Ureter (tissue), 1 donor: ENCODE data around the gene GMFB. TPM values are rescaled to one million over a fixed set of nuclear protein-coding genes. Genes with fewer than 3 reads are reported as not detected.
A peak's percentile ranks its signal among the peaks of the same experiment; 100 is the strongest.
"Not testable (repeated sequence)": the region's sequence is repeated elsewhere in the genome, so short reads cannot be mapped to it uniquely, and the experiment has no call there.

ENCODE experiments used
- DNase-seq: peaks from one replicate; pipeline ENCODE4 v3.0.0-alpha.2; 2020; ENCODE audit warnings: low spot score
- total RNA-seq: library from RNA; stranded (reverse); gene quantifications from one replicate; pipeline ENCODE4 v1.2.4, GENCODE V29; 2023
- donor health status: DM: yes; HTN: yes; CAD: no.

The GMFB gene
- total RNA-seq, 1 donor from 2014 or later: 35.9 TPM

DNA sequence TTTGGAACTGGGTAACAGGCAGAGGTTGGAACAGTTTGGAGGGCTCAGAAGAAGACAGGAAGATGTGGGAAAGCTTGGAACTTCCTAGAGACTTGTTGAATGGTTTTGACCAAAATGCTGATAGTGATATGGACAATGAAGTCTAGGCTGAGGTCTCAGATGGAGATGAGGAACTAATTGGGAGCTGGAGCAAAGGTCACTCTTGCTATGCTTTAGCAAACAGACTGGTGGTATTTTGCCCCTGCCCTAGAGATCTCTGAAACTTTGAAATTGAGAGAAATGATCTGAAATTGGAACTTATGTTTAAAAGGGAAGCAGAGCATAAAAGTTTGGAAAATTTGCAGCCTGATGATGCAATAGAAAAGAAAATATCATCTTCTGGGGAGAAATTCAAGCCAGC is 30.2 kb downstream of the GMFB start:
- not testable (repeated sequence) for DNase-seq

DNA sequence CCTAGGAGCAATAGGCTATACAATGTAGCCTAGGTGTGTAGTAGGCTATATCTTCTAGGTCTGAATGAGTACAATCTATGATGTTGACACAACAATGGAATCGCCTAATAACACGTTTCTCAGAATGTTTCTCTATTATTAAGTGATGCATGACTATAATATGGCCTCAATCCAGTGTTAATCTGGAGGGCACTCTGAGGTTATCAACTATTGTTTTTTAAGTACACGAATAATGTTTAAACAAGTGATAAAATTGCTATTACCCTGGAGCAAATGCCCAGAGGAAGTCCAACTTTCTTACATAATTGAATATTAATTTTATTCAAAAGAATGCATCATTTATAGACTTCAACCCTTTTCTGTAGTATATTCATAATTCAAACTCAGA is 31.2 kb downstream of the GMFB start:
- DNase-seq: no peak

DNA sequence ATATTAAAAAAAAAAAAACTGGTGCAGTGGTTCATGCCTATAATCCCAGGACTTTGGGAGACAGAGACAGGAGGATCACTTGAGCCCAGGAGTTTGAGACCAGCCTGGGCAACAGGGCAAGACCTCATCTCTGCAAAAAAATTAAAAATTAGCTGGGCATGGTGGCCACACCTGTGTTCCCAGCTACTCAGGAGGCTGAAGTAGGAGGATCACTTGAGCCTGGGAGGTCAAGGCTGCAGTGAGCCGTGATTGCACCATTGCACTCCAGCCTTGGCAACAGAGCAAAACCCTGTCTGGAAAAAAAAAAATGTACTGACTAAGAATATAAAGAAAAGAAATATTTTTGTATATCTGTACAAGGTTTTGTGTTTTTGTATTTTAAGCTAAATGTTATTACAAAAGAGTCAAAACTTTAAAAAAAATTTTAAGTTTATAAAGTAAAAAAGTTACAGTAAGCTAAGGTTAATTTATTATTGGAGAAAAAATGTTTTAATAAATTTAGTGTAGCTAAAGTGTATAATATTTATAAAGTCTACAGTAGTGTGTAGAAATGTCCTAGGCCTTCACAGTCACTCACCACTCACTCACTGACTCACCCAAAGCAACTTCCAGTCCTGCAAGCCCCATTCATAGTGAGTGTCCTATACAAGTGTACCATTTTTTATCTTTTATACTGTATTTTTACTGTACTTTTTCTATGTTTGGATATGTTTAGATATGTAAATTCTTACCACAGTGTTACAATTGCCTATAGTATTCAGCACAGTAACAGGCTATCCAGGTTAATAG is 31.8 kb downstream of the GMFB start:
- DNase-seq: not testable (repeated sequence)

DNA sequence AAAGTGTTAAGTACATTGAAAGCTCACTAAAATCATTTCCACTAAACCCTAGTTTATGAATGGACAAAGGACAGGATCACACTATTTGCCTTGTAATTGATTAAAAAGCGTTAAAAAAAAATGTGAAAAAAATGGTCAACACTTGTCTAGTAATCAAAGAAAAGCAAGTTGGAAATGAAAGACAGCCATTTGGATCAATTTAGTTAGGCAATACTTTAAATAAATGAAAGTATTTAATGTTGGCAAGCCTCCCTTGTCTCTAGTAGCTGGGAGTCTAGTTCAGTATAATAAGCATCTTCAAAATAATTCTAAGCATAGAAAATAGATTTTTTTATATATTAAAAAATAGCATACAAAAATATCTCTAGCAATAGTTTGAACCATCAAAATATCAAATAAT is 33.4 kb downstream of the GMFB start:
- DNase-seq: no peak

DNA sequence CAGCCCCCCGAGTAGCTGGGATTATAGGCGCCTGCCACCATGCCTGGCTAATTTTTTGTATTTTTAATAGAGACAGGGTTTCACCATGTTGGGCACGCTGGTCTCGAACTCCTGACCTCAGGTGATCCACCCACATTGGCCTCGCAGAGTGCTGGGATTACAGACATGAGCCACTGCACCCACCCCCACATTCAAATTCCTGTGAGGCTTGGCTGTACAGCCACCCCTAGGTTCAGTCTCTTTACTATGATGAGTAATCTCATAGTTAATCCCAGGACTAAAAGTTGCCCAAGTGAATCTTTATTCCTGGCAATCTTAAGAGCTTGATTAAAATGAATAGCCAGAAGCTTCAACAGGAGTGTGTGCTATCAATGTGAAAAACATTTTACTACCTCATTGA is 34.8 kb downstream of the GMFB start:
- not testable (repeated sequence) for DNase-seq

DNA sequence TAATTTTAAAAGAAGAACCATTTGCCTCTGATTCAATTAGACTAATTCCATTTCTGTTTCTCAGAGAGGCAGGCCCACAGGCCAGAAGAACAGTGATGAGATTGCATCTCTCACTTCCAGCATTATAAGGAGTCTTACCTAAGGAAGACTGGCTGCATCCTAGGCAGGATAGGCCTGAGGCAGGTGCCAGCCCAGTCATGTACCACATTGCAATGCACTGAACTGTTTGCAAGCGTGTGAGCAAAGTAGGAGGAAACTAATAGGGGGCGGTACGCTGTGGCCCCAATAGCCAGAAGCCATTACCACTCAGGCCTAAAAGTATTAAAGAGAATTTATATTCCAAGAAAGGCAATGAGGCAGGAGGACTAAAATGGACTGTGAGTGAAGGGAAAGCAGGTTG is 35.5 kb downstream of the GMFB start:
- no peak for DNase-seq

DNA sequence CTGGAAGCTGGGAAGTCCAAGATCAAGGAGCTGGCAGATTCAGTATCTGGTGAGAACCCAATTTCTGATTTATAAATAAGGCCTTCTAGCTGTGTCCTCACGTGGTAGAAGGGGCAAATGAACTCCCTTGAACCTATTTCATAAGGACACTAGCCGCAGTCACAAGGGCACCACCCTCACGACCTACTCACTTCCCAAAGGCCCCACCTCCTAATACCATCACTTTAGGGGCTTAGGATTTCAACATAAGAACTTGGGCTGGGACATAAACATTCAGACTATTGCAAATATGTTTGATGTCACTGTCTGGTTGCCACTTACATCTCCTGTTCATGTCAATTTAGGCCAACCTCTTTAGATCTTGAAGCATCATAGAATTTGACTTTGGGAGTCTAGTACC is 36.8 kb downstream of the GMFB start:
- DNase-seq: no peak

DNA sequence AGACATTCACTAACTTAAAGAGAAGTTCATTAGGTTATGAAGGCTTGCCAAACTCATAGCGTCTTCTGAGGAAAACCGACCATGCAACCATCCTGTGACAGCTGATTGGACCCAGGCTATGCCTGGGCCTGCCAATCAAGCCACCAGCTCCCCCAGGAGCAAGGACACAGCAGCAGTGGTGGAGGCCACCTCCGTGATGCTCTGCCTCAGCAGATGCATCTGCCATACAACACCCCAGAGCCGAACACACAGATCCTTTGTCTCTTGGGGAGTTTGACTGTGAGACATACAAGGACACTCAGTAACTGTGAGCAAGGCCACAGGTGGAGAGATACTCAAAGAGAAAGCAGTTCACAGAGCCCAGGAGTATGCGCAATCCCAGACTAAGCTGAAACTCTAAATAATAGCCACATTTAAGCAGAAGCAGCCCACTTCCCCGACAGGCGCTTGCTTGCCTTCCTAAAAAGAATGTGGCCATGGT is 37.6 kb downstream of the GMFB start:
- no peak for DNase-seq

DNA sequence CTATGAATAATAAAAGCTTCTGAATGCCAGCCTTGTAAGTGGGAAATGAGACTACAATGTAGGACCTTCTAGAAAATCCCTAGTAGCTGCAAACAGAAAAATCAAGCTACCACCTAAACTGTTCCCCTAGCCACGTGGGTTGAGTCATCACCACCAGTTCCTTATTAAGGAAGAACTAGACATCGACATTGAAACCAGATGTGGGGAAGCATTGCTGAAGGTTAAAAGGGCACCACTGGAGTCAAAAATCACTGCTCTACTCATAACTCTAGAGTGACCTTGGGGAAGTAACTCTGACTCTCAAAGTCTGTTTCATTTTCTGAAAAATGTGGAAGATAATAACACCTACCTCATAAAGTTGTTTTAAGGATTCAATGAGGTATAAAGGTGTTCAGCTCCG is 38.2 kb downstream of the GMFB start:
- DNase-seq: no peak

DNA sequence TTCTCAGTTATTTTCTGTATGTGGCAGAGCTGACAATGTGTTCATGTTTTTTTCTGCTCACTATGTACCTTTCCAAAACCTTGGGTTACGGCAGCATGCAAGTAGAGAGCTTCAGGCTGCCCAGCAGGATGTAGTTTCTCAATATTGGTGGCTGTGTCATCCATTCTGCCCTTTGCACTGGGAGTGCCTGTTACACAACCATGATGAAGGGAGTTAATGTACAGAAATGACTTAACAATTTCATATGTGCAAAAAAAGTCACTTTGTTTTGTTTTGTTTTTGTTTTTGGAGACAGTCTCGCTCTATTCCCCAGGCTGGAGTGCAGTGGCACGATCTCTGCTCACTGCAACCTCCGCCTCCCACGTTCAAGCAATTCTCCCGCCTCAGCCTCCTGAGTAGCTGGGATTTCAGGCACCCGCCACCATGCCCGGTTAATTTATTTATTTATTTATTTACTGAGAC is 41.5 kb downstream of the GMFB start:
- DNase-seq: no peak

DNA sequence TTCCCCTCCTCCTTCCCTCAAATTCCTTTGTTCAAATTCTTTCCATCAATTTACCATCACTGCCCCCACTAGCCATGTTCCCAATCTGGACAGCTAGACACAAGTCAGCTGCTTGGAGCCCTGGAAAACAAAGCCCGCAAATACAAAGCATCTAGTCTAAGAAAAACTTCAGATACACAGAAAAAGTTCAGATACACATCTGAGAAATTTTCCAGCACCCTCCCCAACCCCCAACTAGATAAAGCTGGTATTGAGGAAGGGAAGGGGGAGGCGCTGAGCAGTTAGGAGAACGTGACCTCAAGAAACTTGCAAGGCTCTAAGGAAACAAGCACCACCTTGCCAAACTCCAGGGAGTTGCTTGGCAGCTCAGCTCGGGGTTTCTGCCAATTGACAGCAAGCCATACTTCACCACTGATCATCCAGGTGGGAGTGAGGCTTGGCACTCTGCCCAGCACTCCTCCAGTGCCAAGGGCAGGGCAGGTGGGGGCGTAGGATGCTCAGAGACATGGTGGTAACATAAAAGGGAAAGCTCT is 42.6 kb downstream of the GMFB start:
- peak; percentile 58 for DNase-seq

DNA sequence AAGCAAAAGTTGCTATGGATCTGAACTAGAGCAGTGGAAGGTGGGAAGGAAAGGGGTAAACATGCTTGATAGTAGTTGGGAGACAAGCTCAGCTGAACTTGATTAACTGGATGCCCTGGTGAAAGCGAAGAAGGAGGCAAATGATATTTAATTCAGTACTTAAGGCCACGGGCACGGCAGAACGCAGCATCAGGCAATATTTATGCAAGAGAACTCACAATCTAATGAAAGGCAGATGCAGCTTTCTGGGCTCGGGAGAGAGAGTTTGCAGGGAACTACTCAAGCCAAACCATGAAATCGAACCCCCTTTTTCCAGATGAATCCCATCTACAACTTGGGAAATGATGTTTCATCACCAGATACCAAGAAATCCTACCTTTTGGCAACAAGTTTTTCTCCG is 44.1 kb downstream of the GMFB start:
- DNase-seq: no peak

DNA sequence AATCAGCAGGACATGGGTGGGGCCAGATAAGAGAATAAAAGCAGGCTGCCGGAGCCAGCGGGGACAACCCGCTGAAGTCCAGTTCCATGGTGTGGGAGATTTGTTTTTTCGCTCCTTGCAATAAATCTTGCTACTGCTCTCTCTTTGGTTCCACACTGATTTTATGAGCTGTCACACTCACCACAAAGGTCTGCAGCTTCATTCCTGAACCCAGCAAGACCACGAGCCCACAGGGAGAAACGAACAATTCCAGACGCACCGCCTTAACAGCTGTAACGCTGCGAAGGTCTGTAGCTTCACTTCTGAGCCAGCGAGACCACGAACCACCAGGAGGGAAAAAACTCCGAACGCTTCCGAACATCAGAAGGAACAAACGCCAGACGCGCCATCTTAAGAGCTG is 44.8 kb downstream of the GMFB start:
- no peak for DNase-seq

DNA sequence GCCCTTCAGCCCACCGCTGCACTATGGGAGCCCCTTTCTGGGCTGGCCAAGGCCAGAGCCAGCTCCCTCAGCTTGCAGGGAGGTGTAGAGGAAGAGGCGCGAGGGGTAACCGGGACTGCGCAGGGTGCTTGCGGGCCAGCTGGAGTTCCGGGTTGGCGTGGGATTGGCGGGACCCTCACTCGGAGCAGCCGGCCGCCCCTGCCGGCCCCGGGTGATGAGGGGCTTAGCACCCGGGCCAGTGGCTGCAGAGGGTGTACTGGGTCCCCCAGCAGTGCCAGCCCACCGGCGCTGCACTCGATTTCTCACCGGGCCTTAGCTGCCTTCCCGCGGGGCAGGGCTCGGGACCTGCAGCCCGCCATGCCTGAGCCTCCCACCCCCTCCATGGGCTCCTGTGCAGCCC is 45.8 kb downstream of the GMFB start:
- DNase-seq: not testable (repeated sequence)

DNA sequence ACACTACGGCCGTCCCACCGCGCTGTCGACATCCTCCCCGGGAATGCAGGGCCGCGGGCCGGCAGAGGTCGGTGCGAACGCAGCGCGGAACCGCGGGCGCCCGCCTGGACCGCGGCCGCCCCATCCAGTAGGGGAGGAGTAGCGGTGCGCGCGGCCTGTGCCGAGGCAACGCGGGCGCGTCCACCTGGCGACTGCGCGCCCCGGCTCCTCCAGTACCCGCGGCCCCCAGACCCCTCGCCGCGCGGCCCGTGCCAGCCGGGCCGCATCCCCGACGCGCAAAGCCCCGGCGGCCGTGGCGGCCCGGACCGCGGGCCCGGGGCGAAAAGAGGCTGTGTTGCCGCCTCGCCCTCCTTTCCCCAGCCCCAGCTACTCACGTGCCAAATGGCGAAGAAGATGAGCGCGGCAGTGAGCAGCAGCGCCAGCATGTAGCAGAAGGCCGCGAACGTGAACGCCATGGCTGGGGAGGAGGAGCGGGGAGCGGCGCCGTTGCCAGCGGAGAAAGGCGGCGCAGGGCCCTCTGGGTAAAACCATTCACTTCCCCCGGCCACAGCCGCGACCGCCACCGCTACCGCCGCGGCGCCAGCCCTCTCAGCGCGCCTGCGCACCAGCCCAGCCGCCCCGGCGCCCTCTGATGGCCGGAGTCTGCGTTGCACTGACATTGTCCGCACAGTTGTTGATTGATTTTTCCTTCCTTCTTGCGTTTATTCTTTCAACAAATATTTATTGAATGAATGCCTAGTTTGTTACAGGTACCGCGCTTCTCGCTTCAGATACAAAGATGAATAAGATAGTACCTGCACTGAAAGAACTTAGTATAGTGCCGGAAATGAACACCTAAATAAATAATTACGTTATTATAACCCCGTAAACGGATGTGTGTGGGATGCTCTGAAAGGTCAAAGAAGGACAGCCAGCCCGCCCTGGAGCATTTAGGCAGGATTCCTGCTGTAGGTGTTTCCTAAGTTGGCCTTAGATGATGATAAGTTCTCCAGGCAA is 47.6 kb downstream of the GMFB start, which contains the start of gene CNIH1:
CNIH1 (minus strand) TSS at position 502 of the 996 bp plus-strand sequence; CDS start at position 455, 47 bp downstream.
- peak; percentile 93 for DNase-seq

DNA sequence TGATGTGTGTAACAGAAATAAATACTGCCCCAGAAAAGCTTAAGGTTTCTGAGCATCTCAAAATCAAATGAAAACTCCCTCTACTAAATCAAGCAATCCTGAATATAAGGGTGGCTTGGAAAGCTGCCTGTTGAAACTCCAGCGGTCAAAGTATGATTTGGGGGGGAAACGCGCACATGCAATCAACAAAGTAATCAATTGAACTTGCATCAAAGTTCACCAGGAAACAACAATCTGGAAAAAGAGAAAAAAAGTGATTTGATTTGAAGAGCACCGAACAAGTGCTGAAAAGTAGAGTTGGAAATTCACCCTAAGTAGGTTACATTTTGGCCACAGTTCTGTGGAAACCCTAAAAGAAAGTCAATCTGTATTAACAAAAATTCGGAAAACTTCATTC is 48.3 kb downstream of the GMFB start:
- no peak for DNase-seq

DNA sequence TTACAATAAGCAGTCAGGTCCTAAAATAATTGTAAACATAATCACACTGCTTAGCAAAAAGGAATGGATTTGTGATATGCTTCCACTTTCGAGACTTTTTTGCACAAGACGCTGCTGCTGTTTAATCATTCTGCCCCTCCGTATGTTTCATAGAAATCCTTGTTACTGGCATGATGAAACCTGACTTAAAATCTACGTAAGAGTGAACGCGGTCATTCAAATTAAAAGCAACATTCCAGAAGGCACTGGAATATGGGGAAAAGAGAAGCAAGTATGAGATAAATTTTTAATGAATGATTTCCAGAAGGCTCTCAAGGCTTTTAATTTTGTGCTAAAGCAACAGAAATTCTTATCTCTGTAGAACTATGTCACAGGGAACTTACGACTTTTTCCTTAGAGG is 48.7 kb downstream of the GMFB start:
- DNase-seq: no peak

DNA sequence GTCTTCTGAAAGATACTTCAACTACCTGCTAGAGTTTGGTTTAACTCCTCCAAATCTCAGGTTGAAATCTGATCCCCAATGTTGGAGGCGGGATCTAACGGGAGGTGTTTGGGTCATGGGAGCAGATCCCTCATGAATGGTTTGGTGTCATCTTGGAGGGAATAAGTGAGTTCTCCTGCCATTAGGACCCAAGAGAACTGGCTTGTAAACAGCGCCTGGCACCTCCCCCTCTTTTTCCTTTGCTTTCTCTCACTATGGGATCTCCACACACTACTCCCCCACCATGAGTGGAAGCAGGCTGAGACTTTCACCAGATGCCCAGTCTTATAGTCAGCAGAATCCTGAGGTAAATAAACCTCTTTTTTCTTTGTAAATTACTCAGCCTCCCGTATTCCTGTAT is 50.1 kb downstream of the GMFB start:
- DNase-seq: no peak

DNA sequence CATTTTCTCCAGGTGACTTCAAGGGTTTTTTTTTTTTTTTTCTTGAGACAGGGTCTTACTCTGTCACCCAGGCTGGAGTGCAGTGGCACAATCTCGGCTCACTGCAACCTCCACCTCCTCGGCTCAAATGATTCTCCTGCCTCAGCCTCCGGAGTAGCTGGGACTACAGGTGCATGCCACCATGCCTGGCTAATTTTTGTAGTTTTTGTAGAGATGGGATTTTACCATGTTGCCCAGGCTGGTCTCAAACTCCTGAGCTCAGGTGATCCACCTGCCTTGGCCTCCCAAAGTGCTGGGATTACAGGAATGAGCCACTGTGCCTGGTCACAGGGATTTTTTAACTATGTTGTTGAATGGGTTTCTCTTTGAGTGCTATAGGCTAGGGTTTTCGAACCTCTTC is 50.8 kb downstream of the GMFB start:
- not testable (repeated sequence) for DNase-seq

DNA sequence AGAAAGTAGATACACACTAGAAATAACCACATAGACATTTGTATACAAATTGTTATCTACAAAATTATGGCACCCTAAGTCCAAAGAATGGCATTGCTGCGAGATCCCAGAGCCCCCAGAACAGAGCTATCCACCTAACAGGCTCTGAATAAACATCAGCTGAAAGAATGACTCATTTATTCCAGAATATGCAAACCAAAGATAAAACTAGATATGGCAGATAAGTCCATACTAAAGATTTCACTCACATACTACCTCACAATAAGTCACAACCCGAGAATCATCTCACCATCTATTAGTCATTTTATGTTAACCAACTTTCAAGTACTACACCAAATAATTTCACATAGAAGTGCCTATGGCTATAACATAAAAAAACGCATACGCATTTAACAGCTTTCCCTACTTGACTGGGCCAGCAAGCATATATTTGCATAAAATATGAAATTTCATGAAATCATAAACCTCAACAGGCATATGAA is 53.2 kb downstream of the GMFB start:
- DNase-seq: no peak

DNA sequence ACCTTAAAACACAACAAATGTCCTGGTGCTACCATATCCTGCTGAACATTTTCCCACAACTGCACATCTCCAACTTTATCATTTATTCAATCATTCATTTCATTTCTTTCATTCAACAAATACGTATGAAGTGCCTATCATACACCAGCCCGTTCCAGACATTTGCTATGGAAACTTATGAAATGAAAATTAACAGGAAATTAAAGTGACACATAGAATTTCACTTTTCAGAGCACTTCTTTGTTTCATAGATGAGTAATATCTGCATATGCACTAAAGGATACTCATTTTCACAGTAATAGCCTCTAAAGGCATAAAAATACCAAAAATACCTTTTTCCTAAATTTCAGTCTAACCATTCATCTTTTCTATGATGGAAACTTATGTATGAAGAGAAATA is 60.3 kb downstream of the GMFB start:
- DNase-seq: no peak

DNA sequence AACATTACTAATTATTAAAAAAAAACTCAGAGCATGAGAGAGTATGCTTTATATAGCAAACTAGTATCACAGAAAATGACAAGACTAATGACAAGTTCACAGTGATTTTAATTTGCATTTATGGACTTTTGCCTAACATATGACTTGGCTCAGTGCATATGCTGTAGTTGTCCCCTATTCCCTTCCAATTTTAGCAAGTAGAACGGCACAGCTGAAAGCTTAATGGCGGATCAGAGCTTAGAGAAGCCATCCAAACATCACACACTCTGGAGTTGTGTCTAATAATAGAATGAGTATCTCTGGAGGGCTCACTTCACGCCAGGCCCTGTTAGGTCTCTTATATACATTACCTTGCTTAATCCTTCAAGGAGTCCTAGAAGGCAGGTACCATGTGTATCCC is 60.9 kb downstream of the GMFB start:
- no peak for DNase-seq
